ENCODE data around the gene CT45A1. TPM values are rescaled to one million over a fixed set of nuclear protein-coding genes. Genes with fewer than 3 reads are reported as not detected.
A peak's percentile ranks its signal among the peaks of the same experiment; 100 is the strongest.
"Not testable (repeated sequence)": the region's sequence is repeated elsewhere in the genome, so short reads cannot be mapped to it uniquely, and the experiment has no call there.

CT45A1 gene
- total RNA-seq, 1 experiment from 2014 or later = not detected

GRCh38 chrX:135707880-135708279 lies 5.6 kb upstream of the CT45A1 start:
- H3K36me3 Mint-ChIP-seq = no peaks in the 10 kb centered on the region
- no peak overlapping the region for H3K4me3 Mint-ChIP-seq
- no peaks in the 10 kb centered on the region for H3K9me3 Mint-ChIP-seq
- CTCF ChIA-PET = interaction anchor here (0.6 to 1.2 kb wide), 9 partner anchors 10 to 224 kb away, joined by 3 to 10 read pairs (median 4); no protein-coding TSS in a partner anchor
- peak; percentile 83 for DNase-seq (ENCODE audit: low spot score)
- H3K4me1 Mint-ChIP-seq = no peaks in the 10 kb centered on the region
- POLR2A ChIA-PET = no interaction called here
- ATAC-seq = peak; percentile 100
- H3K27me3 Mint-ChIP-seq (ENCODE audit: low read depth) = no peaks in the 10 kb centered on the region
- TF ChIP-seq ZNF425 (CRISPR knock-in tag; conservative IDR thresholded peaks at IDR 0.05) (no peak), CTCF (IDR thresholded peaks at IDR 0.05) (peak; percentile 51)
- H3K27ac Mint-ChIP-seq = no peak overlapping the region

GRCh38 chrX:135713795-135714194 lies 356 bp downstream of the CT45A1 start:
- DNase-seq (ENCODE audit: low spot score) (no peak), ATAC-seq (no peak)
- H3K4me1 Mint-ChIP-seq = no peaks in the 10 kb centered on the region
- no peaks in the 10 kb centered on the region for H3K36me3 Mint-ChIP-seq
- CTCF ChIA-PET = no interaction called here
- no peaks in the 10 kb centered on the region for H3K9me3 Mint-ChIP-seq
- POLR2A ChIA-PET = no interaction called here
- H3K4me3 Mint-ChIP-seq = no peak overlapping the region
- H3K27me3 Mint-ChIP-seq (ENCODE audit: low read depth) = no peaks in the 10 kb centered on the region
- TF ChIP-seq RORB (CRISPR knock-in tag; IDR thresholded peaks at IDR 0.05) = no peak
- TF ChIP-seq, protein P1, sequence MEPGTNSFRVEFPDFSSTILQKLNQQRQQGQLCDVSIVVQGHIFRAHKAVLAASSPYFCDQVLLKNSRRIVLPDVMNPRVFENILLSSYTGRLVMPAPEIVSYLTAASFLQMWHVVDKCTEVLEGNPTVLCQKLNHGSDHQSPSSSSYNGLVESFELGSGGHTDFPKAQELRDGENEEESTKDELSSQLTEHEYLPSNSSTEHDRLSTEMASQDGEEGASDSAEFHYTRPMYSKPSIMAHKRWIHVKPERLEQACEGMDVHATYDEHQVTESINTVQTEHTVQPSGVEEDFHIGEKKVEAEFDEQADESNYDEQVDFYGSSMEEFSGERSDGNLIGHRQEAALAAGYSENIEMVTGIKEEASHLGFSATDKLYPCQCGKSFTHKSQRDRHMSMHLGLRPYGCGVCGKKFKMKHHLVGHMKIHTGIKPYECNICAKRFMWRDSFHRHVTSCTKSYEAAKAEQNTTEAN (CRISPR knock-in tag; IDR thresholded peaks at IDR 0.05) = no peak
- TF ChIP-seq ZNF396 (CRISPR knock-in tag; IDR thresholded peaks at IDR 0.05; ENCODE audit: borderline replicate concordance) = no peak
- TF ChIP-seq ATF1 (CRISPR knock-in tag; IDR thresholded peaks at IDR 0.05) = no peak
- TF ChIP-seq ARID4B (CRISPR knock-in tag; IDR thresholded peaks at IDR 0.05; ENCODE audit: borderline replicate concordance) = no peak
- TF ChIP-seq, protein P2, sequence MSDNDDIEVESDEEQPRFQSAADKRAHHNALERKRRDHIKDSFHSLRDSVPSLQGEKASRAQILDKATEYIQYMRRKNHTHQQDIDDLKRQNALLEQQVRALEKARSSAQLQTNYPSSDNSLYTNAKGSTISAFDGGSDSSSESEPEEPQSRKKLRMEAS (CRISPR knock-in tag; IDR thresholded peaks at IDR 0.05) = no peak
- TF ChIP-seq EMX1 (CRISPR knock-in tag; IDR thresholded peaks at IDR 0.05) = no peak
- TF ChIP-seq ZNF671 (CRISPR knock-in tag; IDR thresholded peaks at IDR 0.05) = no peak
- TF ChIP-seq KAT7 (CRISPR knock-in tag; IDR thresholded peaks at IDR 0.05; ENCODE audit: borderline replicate concordance) = no peak
- TF ChIP-seq NR1H2 (CRISPR knock-in tag; IDR thresholded peaks at IDR 0.05) = no peak
- no peak for TF ChIP-seq RELA (CRISPR knock-in tag; IDR thresholded peaks at IDR 0.05; ENCODE audit: borderline replicate concordance)
- TF ChIP-seq CBFB (CRISPR knock-in tag; IDR thresholded peaks at IDR 0.05; ENCODE audit: low read depth) = no peak
- no peak for TF ChIP-seq E2F1 (CRISPR knock-in tag; IDR thresholded peaks at IDR 0.05)
- no peak for TF ChIP-seq SP1 (CRISPR knock-in tag; conservative IDR thresholded peaks at IDR 0.05)
- no peak for TF ChIP-seq MXD4 (CRISPR knock-in tag; IDR thresholded peaks at IDR 0.05; ENCODE audit: borderline replicate concordance)
- H3K27ac Mint-ChIP-seq = no peak overlapping the region

DNA sequence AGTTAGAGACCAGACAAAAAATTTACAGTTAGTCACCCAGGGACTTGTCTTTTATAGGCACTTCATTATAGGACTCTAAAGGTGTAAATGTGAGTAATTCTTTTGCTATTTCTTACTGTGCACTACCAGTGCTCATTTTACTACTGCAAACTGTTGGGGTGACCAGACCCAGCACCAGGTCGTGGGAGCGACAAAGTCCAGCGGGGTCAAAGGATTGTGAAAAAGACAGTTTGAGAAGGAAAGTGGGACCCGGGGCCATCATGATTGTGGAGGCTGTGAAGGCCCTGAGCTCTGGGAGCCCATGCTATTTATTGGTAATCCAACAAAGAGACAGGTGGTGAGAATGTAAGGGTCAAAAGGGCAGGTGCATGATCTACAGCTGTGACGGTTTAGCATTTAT lies 21.2 kb downstream of the CT45A1 start:
- H3K36me3 Mint-ChIP-seq; DNase-seq (ENCODE audit: low spot score); ATAC-seq; H3K4me3 Mint-ChIP-seq; H3K9me3 Mint-ChIP-seq; H3K27ac Mint-ChIP-seq; CTCF ChIA-PET; H3K4me1 Mint-ChIP-seq; POLR2A ChIA-PET; H3K27me3 Mint-ChIP-seq (ENCODE audit: low read depth): not testable (repeated sequence)
